ENCODE data around the gene EEF2KMT. TPM values are rescaled to one million over a fixed set of nuclear protein-coding genes. Genes with fewer than 3 reads are reported as not detected.

Gene EEF2KMT
- total and polyA plus RNA-seq, 9 of the 15 experiments (the other 6 are each of a cell fraction or from before 2014, with no cell fraction given), result 4.2 to 22.7 (median 12.8) TPM

GRCh38 chr16:5036228-5037156 lies 61.1 kb downstream of the EEF2KMT start:
- in situ Hi-C loops (cut with MboI), result no loop called here
- no peak overlapping the region for H3K27ac ChIP-seq (ENCODE audit: extremely low read depth, low read depth, low read length)
- H3K79me2 ChIP-seq (ENCODE audit: control insufficient read depth, insufficient read depth, low read length), result no peaks in the 10 kb centered on the region
- no peak overlapping the region for H3K4me3 ChIP-seq
- H3K4me2 ChIP-seq (ENCODE audit: insufficient read depth, low read length), result no peak overlapping the region
- H3K36me3 ChIP-seq (ENCODE audit: control insufficient read depth, insufficient read depth, low read length), result no peaks in the 10 kb centered on the region
- no peaks in the 10 kb centered on the region for H3K9me3 ChIP-seq (replicated peaks; ENCODE audit: control insufficient read depth, insufficient read depth, low read depth, low read length)
- 0 out of 2 replicates have a peak, but pooled peaks have one; percentile 17 for TF ChIP-seq EGR1 (conservative IDR thresholded peaks at IDR 0.05)
- no peak for TF ChIP-seq ZNF232 (CRISPR knock-in tag; IDR thresholded peaks at IDR 0.05)
- TF ChIP-seq ZNF239 (CRISPR knock-in tag; IDR thresholded peaks at IDR 0.05), result no peak
- TF ChIP-seq MEF2A (IDR thresholded peaks at IDR 0.05; ENCODE audit: control insufficient read depth, low read depth, low read length), result peak; percentile 63; the same call in 1 of the 2 replicates
- TF ChIP-seq THAP7 (CRISPR knock-in tag; IDR thresholded peaks at IDR 0.05), result no peak
- peaks cover 14 to 17% of the 10 kb centered on the region in 2 experiments; a peak in 4 of 5 replicates for H3K27me3 ChIP-seq (ENCODE audit: control insufficient read depth in 2 of 2, insufficient read depth in 2 of 2, low read length in 2 of 2)
- FAIRE-seq (no peak), DNase-seq (ENCODE audit: extremely low read depth in 1 of 4, low spot score in 3 of 4) (peak in 2 of 4 experiments; percentile 31 to 41), ATAC-seq (peak; percentile 22; the same call in 1 of the 3 replicates)
- CTCF ChIA-PET (ENCODE audit: low intra/inter-chr PET ratio), result no interaction called here
- POLR2A ChIA-PET, result interaction anchor here (0.6 kb wide), 1 partner anchor 272 kb away, joined by 3 read pairs; no protein-coding TSS in a partner anchor
- intact Hi-C loops (cut with micrococcal nuclease), result no loop called here
- no peaks in the 10 kb centered on the region for H4K20me1 ChIP-seq (replicated peaks; ENCODE audit: control insufficient read depth, insufficient read depth, low read length)
- peak overlapping the region in 1 of 2 experiments; percentile 58; a peak in 1 of 4 replicates for H3K9ac ChIP-seq (ENCODE audit: insufficient read depth in 1 of 2, low read depth in 2 of 2, low read length in 2 of 2)
- no peaks in the 10 kb centered on the region for H3K9me1 ChIP-seq (ENCODE audit: control insufficient read depth, insufficient read depth, low read length)
- H3K4me1 ChIP-seq (replicated peaks in 1 of 2; ENCODE audit: control insufficient read depth in 2 of 2, insufficient read depth in 2 of 2, low read length in 2 of 2), result peaks cover 21 to 23% of the 10 kb centered on the region in 2 experiments; a peak in 4 of 5 replicates
- peak overlapping the region; percentile 43 for H2AFZ ChIP-seq (ENCODE audit: low read depth, low read length)
- WGBS (ENCODE audit: insufficient coverage, low coverage, missing lambda C conversion rate), result 16% methylated on average over 12 of the region's 12 CpGs
- BruUV-seq (replicated peaks), result no TSS peak

All from K562 (cell line).